Measurements from ENCODE around the gene RNF146.

Gene RNF146

DNA sequence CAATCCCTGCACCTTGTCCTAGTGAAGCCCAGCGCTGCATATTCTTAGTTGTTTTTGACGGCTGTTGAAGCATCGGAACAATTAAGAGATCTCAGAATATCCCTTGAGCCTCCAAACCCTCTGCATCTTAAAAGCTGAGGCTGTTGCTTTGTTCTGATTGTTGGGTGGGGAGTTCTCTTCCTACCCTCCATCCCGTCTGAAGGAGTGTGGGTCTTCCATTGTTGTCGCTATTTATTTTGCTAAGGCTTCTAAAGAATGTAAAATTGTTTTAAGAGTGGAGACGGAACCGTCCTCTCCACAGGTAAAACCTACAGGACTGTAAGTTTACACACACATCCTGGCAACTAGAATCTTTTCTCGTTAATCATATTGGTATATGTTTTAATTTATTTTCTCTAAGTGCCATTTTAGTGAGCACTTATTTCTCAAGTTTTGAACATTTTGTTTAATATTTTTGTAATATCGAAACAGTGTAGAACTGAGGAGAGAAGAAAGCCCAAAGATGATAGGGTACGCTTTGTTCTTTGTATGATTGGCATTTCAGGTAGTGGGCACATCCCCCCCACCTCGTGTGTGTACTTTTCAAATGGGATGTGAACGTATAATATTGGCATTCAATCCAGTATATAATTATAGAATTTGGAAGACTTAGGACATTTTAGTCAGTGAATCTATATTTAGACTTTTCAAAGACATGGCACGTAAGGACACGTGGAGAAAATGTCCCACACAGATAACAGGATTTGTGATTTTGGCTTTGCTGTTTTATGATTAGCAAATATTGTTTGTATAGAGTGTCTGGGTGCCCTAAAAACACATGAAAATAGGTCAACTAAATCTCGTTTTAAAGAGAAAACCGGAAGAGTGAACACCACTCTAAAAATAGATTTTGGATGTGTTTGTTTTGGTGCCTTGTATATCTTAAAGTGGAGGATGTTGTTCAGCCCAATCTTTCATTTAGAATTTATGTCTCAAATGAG lies 1.3 kb downstream of the RNF146 start:
- TF ChIP-seq, protein P1, sequence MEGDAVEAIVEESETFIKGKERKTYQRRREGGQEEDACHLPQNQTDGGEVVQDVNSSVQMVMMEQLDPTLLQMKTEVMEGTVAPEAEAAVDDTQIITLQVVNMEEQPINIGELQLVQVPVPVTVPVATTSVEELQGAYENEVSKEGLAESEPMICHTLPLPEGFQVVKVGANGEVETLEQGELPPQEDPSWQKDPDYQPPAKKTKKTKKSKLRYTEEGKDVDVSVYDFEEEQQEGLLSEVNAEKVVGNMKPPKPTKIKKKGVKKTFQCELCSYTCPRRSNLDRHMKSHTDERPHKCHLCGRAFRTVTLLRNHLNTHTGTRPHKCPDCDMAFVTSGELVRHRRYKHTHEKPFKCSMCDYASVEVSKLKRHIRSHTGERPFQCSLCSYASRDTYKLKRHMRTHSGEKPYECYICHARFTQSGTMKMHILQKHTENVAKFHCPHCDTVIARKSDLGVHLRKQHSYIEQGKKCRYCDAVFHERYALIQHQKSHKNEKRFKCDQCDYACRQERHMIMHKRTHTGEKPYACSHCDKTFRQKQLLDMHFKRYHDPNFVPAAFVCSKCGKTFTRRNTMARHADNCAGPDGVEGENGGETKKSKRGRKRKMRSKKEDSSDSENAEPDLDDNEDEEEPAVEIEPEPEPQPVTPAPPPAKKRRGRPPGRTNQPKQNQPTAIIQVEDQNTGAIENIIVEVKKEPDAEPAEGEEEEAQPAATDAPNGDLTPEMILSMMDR (IDR thresholded peaks at IDR 0.05; ENCODE audit: control insufficient read depth, extremely low read depth, insufficient read depth) = no peak
- peak overlapping the region; percentile 86 for H3K4me3 ChIP-seq (ENCODE audit: low read depth, low read length)
- DNase-seq (ENCODE audit: low read depth) = no peak

DNA sequence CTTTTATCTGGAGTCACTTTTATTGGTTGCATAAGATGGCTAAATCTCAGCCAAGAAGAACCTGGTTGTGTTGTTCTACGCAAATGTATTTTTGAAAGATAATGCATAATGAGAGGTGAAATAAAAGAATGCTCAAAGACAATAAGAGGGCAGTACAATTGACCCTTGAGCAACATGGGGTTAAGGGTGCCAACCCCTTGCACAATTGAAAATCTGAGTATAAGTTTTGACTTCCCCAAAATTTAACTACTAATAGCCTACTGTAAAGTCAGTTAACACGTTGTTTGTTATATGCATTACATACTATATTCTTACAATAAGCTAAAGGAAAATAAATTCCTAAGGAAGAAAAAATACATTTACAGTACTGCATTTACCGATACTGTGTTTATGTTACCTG lies 5.9 kb downstream of the RNF146 start:
- TF ChIP-seq, protein P1 (IDR thresholded peaks at IDR 0.05; ENCODE audit: control insufficient read depth, extremely low read depth, insufficient read depth) = no peak
- no peak overlapping the region for H3K4me3 ChIP-seq (ENCODE audit: low read depth, low read length)
- no peak for DNase-seq (ENCODE audit: low read depth)

DNA sequence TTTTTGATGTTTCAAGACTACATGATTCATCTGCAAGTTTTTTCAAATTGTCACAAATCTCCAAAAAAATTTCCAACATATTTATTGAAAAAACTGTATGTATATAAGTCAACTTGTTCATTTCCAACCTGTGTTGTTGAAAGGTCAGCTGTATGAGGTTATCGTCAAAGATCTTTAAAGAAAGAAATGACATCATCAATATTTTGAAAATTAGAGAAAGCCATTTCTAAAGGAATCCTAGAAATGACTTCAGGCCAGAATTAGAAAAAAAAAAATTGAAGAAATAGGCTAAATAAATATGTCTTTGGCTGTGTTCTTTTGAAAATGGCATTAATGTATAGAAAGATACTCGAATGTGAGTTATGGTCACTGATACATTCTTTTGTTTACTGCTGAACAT lies 6.8 kb downstream of the RNF146 start:
- TF ChIP-seq, protein P1 (IDR thresholded peaks at IDR 0.05; ENCODE audit: control insufficient read depth, extremely low read depth, insufficient read depth) = no peak
- no peak for DNase-seq (ENCODE audit: low read depth)

DNA sequence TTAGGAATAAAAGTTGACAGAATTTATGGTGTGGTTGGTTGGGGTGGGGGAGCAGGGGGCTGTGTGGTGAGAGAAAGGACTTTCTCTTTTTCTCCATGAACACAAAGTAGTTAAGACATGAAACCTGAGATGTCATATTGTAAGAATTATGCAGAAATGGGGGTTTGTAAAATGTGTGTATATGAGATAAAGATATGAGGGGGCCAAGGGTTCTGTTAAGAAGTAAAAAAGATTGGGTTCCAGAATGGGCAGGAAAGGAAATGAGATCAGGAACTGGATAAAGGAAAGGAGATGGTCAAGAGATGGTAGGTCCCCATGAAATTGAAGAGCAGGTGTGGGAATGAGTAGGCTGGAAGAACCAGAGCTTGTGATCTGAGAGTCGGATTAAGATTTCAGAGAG lies 9.7 kb downstream of the RNF146 start:
- no peak for DNase-seq (ENCODE audit: low read depth)
- H3K4me3 ChIP-seq (ENCODE audit: low read depth, low read length) = no peak overlapping the region
- TF ChIP-seq, protein P1 (IDR thresholded peaks at IDR 0.05; ENCODE audit: control insufficient read depth, extremely low read depth, insufficient read depth) = no peak

More for the DNA sequence above, 6.8 kb downstream of the RNF146 start:
- no peak overlapping the region for H3K4me3 ChIP-seq (ENCODE audit: low read depth, low read length)

DNA sequence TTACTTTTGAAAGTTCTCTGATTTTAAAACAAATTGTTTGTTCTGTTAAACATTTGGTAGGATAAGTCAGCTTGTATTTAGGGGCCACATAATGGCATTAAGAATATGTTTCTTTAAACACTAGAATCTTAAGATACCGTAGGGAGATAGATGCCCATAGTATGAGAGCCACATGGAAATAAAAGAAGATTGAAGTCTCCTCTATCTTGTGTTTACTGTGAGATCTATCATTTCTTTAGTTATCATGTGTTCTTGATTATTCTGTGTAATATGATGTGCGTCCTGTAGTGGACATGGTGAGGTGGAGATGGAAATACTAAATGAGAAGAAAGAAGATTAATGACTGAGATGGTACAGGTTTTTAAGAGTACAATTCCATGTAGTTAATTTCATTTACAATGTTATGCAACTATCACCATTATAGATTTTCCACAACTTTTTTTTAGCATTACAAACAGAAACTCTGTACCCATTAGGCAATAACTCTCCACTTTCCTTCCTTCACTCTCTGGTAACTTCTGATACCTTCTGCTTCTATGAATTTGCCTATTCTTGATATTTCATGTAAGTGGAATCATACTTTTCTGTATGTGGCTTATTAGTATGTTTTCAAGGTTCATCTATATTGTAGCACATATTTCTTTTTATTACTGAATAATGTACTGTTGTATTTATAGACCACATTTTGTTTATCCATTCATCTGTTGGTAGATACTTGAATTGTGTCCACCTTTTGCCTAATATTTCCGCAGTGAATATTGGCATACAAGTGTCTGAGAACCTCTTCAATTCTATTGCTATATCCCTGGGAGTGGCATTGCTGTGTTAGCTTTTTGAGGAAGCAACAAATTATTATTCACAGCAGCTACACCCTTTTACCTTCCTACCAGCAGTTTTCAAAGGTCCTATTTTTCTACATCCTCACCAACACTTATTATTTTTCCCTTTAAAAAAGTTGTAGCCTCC lies 11.5 kb downstream of the RNF146 start:
- no peak overlapping the region for H3K4me3 ChIP-seq (ENCODE audit: low read depth, low read length)

DNA sequence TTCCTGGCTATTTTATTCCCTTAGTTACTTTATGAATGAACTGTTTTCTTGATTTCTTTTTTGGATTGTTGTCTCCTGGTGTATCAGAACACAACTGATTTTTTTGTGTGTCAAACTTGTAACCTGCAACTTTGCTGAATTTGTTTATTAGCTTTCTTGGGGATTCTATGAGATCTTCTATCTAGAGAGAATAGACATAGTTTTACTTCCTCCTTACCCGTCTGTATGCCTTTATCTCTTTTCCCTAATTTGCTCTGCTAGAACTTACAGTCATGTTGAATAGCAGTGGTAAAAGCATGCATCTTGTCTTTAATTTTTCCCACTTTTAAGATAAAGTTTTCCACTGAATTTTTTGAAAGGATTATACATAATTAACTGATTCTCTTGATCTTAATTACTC lies 13.2 kb downstream of the RNF146 start:
- DNase-seq (ENCODE audit: low read depth) = no peak
- TF ChIP-seq, protein P1 (IDR thresholded peaks at IDR 0.05; ENCODE audit: control insufficient read depth, extremely low read depth, insufficient read depth) = no peak
- H3K4me3 ChIP-seq (ENCODE audit: low read depth, low read length) = no peak overlapping the region

More for the DNA sequence above, 11.5 kb downstream of the RNF146 start:
- TF ChIP-seq, protein P1 (IDR thresholded peaks at IDR 0.05; ENCODE audit: control insufficient read depth, extremely low read depth, insufficient read depth) = no peak
- no peak for DNase-seq (ENCODE audit: low read depth)

Data from LNCaP clone FGC (cell line).